IPS-18a (cell line): ENCODE data around the gene SOX21.

ENCODE experiments used
- H3K27ac ChIP-seq: one replicate; pipeline ENCODE4 v1.5.1; 2013; ENCODE audit warnings: low read length
- H3K27me3 ChIP-seq: one replicate; pipeline ENCODE4 v1.6.1; 2013; ENCODE audit warnings: mild to moderate bottlenecking, low read length; ENCODE audit not compliant: control insufficient read depth, insufficient read depth
- H3K36me3 ChIP-seq: one replicate; pipeline ENCODE4 v1.6.1; 2013; ENCODE audit warnings: low read depth, low read length; ENCODE audit not compliant: control insufficient read depth
- H3K4me1 ChIP-seq: one replicate; pipeline ENCODE4 v1.6.1; 2013; ENCODE audit warnings: low read depth, low read length; ENCODE audit not compliant: control insufficient read depth
- H3K4me3 ChIP-seq: one replicate; pipeline ENCODE4 v1.5.1; 2013; ENCODE audit warnings: low read length
- H3K9ac ChIP-seq: one replicate; pipeline ENCODE4 v1.6.1; 2013; ENCODE audit warnings: mild to moderate bottlenecking, low read length, moderate library complexity
- H3K9me3 ChIP-seq: one replicate; pipeline ENCODE4 v1.6.1; 2013; ENCODE audit warnings: low read depth, low read length; ENCODE audit not compliant: control insufficient read depth

The SOX21 gene

DNA sequence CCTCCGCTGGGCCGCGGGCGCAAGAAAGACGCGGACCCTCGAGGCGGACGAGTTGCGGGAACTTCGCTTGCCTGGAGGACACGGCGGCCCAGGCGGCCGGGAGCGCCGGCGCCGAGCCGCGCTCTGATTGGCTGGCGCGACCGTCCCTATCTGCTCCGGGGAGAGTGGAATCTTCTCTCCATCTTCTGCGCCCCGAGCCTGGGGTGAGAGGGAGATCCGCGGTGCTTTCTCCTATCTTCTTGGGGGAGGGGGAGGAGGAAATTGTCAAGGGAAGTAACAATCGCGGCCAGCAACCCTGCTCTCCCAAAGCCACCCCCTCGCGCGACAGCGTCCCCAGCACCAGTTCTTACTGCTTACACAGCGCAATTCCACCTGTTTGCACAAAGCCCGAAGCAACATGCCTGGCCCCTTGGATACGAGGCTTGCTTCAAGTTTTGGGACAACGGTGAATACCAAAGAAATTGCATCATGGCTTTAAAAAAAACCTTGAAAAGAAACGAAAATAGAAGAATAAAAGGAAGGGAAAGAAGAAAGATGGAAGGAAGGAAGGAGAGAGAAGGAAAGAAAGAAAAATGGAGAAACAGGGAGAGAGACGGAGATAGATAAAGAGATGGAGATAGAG lies 4.8 kb downstream of the SOX21 start:
- H3K9me3 ChIP-seq = no peaks in the 10 kb centered on the region

DNA sequence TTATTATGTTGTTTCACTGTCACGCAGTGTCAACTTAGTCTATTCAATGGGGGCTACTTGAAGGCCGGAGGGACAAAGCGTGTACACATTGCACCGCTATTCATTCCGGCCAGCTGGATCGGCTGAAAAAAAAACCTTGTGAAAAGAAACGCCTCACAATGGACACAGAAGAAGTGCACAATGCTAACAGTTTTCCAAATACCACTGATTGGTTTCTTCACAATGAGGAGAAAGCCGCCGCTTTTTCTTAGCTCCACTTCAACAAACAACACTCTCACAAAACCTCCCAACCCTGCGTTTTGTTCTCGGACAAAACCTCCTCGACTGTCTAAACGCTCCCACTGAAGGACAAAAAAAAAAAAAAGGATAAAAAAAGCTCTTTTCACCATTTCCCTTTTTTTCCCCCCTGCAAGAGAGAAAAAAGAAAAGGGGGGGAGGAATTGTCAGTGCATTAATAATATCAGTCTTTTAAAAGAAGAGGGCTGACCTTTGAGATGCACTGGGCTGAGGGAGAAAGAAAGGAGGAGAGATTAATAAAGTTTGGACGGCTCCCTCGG lies 5.4 kb downstream of the SOX21 start:
- Histone ChIP-seq H3K9ac (peak overlapping the region; percentile 51), H3K4me1 (peaks cover 61% of the 10 kb centered on the region), H3K36me3 (no peaks in the 10 kb centered on the region), H3K4me3 (peak overlapping the region; percentile 81), H3K27ac (no peak overlapping the region), H3K27me3 (peaks cover 86% of the 10 kb centered on the region), H3K9me3 (no peaks in the 10 kb centered on the region)

More for the DNA sequence above, 4.8 kb downstream of the SOX21 start:
- Histone ChIP-seq H3K4me3 (peak overlapping the region; percentile 81), H3K9ac (peak overlapping the region; percentile 51), H3K36me3 (no peaks in the 10 kb centered on the region), H3K27me3 (peaks cover 86% of the 10 kb centered on the region), H3K27ac (no peak overlapping the region), H3K4me1 (peaks cover 58% of the 10 kb centered on the region)

DNA sequence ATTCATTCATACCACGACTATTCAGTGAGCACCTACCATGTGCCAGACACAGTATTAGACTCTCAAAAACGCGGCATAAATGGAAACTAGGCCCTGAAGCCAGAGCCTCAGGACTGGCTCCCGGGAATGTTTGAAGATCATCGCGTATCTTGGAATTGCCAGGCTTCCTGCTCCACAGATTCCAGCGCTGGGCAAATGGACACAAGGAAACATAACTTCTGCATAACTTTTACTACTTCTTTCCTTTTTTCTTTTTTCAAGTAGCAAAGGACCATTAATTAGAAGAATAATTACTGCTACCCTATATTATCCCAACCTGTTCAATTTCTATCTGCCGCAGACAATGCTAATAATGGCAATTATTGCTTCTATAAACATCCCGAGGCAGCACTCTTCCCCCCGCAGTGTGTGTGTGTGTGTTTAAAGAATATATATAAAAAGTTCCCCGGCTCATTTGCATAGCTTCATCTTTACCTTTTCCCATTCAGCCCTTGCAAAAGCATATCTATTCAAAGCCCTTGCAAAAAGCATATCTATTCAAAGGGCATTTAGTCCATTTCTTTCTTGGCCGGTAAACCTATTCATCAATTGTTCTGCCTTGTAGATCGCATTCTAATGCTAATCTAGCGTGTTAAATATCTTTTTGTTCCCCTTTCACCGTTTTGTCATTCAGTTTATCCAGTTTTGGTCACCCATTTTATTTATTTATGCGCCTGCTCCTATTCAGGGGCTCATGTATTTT lies 6.1 kb downstream of the SOX21 start:
- peaks cover 88% of the 10 kb centered on the region for H3K27me3 ChIP-seq
- no peaks in the 10 kb centered on the region for H3K36me3 ChIP-seq
- H3K4me3 ChIP-seq = peak overlapping the region; percentile 81
- peaks cover 63% of the 10 kb centered on the region for H3K4me1 ChIP-seq
- H3K27ac ChIP-seq = no peak overlapping the region
- no peaks in the 10 kb centered on the region for H3K9me3 ChIP-seq
- H3K9ac ChIP-seq = peak overlapping the region; percentile 16

DNA sequence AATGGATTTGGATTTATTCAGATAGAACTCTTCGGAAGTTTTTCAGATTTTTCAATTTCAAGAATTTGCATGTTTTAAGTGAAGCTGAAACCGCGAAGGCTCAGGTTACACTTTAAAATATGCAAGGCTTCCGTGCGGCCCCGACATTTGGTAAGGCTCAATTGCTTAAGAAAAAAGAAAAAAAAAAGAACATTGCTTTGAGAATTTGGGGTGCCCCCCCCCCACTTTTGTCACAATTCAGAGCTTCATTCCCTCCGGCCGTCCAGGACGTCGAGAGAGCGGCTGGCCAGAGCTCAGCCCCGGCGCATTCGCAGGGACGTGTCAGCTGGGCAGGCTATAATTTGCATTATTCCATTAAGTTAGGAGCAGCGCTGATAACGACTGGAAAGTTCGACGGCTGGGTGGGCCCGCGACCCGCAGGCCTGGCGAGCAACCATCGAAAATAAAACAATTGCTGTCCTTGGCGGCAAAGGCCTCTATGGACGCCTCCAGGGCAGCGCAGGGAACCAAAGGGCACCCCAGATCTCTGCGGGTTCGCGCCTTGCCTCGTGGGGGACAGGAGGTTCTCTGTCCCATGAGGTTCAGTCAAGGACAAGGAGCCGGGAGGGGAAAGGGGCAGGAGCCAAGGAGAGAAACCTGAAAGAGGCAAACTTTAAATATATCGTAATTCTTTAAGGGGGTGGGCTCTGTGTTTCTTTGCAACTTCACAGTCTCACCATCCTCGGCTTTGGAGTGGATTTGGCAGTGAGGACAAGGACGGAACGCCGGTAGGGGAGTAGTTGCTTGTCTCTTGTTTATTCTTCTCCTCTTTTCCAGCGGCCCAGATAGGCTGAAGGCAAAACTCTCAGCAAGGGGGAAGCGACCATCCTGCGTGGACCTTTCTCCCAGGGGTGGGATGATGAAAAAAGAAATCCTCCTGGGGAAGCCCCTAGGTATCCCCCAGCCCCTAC lies 7.0 kb downstream of the SOX21 start:
- no peak overlapping the region for H3K27ac ChIP-seq
- H3K4me3 ChIP-seq = peak overlapping the region; percentile 81
- peaks cover 88% of the 10 kb centered on the region for H3K27me3 ChIP-seq

DNA sequence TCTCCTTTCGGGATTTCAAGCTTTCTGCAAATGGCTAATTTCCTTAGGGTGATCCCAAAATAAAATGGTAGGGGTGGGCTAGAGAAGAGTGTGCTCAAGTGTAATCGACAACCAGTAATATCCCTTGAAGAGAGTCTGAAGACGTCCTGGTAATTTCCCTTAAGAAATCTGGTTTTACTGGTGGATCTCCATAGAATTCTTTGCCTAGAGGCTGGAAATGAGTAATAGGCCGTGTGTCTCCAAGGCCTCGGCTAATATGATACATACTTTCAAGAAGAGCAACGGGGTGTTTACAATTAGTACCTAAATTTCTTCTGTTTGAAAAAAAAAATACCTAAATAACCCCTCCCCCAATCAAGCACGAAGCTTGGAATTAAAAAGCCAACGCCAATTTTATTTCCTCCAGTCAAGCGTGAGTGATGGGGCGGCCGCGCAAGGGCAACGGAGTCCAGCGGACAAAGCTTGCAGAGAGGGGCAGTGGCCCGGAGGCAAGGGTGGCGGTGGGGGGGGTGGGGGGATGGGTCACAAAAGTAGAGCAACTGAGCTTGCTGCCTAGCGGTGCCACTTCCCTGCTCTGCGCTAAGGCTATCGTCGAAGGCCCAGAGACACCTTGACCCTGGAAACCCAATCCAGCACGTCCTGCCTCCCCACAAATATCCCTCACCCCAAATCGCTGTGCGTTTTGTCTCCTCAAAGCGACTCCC lies 7.8 kb downstream of the SOX21 start:
- H3K36me3 ChIP-seq = no peaks in the 10 kb centered on the region
- peaks cover 53% of the 10 kb centered on the region for H3K4me1 ChIP-seq
- peak overlapping the region; percentile 81 for H3K4me3 ChIP-seq
- peaks cover 88% of the 10 kb centered on the region for H3K27me3 ChIP-seq
- H3K27ac ChIP-seq = no peak overlapping the region
- no peaks in the 10 kb centered on the region for H3K9me3 ChIP-seq
- no peak overlapping the region for H3K9ac ChIP-seq

More for the DNA sequence above, 7.0 kb downstream of the SOX21 start:
- Histone ChIP-seq H3K4me1 (peaks cover 62% of the 10 kb centered on the region), H3K9ac (no peak overlapping the region), H3K9me3 (no peaks in the 10 kb centered on the region), H3K36me3 (no peaks in the 10 kb centered on the region)

DNA sequence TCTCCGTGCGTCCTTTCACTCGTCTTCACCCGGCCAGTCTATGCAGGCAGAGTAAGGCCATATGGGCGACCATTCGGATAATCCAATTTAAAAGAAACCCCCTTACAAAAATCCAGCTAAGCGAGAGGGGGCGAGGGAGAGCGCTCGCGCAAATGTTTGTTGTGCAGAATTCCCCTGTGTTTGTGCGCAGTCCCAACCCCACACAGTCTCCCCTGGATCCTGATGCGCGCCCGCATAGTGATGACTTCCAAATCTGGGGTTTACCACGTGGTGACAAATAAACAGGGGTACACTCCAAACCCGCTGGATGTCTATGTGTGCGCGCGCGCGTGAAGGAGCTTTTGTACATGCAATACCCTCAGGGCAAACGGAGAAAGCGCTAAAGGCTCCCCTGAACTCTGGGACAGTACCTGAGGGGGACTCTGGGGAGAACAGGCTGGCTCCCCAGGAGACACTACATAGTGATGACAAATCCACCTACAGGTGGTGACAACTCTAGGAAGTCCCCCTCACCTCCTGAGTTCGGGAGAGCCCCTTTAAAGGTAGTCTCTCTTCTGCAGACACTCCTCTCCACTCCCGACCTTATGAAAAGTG lies 8.5 kb downstream of the SOX21 start:
- H3K27ac ChIP-seq = no peak overlapping the region
- no peaks in the 10 kb centered on the region for H3K9me3 ChIP-seq
- H3K27me3 ChIP-seq = peaks cover 88% of the 10 kb centered on the region
- H3K36me3 ChIP-seq = no peaks in the 10 kb centered on the region
- H3K4me1 ChIP-seq = peaks cover 46% of the 10 kb centered on the region
- no peak overlapping the region for H3K9ac ChIP-seq
- peak overlapping the region; percentile 36 for H3K4me3 ChIP-seq

DNA sequence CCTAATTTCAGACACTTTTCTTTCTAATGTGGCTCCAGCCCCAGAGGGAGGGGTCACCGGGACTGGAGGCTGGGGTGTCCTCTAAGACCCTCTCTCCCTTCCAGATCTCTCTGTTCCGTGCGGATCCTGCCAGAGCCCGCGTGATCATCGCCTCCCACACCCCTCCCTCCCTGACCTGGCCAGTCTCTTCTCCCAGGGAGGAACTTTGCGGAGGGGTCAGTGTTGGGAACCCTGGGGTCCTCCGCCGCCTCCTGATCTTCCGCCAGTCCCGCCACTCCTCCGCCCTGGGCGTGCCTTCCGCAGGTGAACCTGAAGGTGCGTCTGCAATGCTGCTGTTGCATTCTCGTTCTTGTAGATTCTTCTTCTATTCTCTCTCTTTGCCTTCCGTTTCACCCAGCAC lies 9.1 kb downstream of the SOX21 start:
- Histone ChIP-seq H3K27me3 (peaks cover 83% of the 10 kb centered on the region), H3K9ac (no peak overlapping the region), H3K9me3 (no peaks in the 10 kb centered on the region), H3K4me3 (peak overlapping the region; percentile 36), H3K27ac (no peak overlapping the region), H3K36me3 (no peaks in the 10 kb centered on the region), H3K4me1 (peaks cover 41% of the 10 kb centered on the region)

DNA sequence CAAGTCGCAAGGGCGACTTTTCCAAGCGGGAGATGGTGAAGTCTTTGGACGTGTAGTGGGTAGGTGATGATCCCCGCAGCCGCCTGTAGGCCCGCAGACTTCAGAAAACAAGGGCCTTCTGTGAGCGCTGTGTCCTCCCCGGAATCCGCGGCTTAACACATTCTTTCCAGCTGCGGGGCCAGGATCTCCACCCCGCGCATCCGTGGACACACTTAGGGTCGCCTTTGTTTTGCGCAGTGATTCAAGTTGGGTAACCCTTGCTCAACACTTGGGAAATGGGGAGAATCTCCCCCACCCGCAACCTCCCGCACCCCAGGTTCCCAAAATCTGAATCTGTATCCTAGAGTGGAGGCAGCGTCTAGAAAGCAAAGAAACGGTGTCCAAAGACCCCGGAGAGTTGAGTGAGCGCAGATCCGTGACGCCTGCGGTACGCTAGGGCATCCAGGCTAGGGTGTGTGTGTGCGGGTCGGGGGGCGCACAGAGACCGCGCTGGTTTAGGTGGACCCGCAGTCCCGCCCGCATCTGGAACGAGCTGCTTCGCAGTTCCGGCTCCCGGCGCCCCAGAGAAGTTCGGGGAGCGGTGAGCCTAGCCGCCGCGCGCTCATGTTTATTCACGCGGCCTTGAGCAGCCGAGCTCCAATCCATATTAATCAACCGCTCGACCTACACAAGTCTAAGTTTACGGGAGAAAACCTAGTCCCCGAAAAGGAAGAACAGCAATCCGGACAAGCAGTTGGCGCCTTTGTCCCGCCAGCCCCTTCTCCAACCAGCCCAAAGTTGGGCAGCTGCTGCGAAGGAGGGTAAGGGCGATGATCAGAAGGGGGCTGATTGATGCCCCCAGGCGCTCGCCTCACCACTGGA lies 9.9 kb downstream of the SOX21 start:
- no peak overlapping the region for H3K27ac ChIP-seq
- H3K9me3 ChIP-seq = no peaks in the 10 kb centered on the region
- peaks cover 40% of the 10 kb centered on the region for H3K4me1 ChIP-seq
- H3K36me3 ChIP-seq = no peaks in the 10 kb centered on the region
- H3K4me3 ChIP-seq = peak overlapping the region; percentile 36
- H3K9ac ChIP-seq = no peak overlapping the region
- peaks cover 83% of the 10 kb centered on the region for H3K27me3 ChIP-seq

DNA sequence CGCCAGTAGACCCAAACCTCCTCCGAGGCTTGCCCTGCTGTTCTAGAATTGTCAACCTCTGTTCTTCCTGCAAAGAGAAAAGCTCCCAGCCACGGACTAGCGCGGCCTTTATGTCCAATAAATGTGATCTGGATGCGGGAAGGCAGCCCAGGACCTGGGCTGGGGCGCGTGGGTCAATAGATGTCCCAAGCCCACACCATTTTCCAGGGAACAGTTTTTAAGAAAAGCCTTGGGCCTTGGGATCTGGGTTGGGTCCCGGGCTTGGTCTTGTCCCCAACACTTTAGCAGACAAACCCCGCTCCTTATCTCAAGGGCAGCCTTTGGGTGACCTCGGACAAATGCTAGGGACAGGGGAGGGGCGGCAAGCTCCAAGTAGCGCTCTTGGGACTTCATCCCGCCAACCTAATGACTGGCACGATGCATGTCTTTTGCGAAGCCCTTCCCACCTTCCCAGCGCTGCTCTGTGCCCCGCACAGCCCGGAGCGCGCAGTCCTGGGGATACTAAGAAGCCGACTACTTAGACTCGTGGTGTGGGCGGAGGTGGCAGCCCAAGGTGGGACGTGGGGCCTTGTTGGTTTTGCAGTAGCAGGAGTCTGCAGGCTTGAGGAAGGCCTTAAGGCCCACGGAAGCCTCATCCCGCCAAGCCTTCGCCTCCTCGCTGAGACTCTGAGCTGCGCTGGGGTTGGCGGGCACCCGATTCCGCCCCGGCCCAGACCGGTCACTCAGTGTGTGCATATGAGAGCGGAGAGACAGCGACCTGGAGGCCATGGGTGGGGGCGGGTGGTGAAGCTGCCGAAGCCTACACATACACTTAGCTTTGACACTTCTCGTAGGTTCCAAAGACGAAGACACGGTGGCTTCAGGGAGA lies 10.8 kb downstream of the SOX21 start:
- H3K9me3 ChIP-seq = no peaks in the 10 kb centered on the region
- no peaks in the 10 kb centered on the region for H3K36me3 ChIP-seq
- peak overlapping the region; percentile 36 for H3K4me3 ChIP-seq
- peaks cover 39% of the 10 kb centered on the region for H3K4me1 ChIP-seq
- peaks cover 77% of the 10 kb centered on the region for H3K27me3 ChIP-seq
- no peak overlapping the region for H3K27ac ChIP-seq
- no peak overlapping the region for H3K9ac ChIP-seq
